GM21515 (cell line): ENCODE data around the gene COTL1.
"Not testable (repeated sequence)": the region's sequence is repeated elsewhere in the genome, so short reads cannot be mapped to it uniquely, and the experiment has no call there.

ENCODE experiments used
- ATAC-seq: cut with Tn5 transposase; IDR thresholded peaks from one replicate; pipeline ENCODE4 v1.9.1; 2021; ENCODE audit not compliant: unreplicated experiment

The COTL1 gene

DNA sequence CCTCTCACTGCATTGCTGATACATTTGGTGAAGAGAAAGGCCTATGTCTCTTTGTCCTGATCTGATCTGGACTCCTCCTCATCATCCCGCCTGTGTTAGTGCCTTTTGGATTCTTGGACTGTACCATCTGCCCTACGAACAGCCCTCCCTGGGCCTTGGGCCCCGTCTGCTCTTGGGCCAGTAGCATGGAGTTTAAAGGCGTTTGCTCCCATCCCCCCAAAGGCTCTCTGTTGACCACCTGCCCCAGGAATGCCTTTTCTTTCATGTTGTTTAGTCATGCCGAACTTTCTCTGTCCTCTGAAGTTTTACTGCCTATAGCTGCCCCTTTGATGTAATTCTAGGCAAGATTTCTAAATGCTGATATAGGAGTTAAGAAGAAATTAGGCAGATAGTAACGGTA lies 82.5 kb downstream of the COTL1 start:
- ATAC-seq: no peak

- ATAC-seq: no peak
Observed at GRCh38 chr16:84534815-84535214, 83.1 kb downstream of the COTL1 start.

- no peak for ATAC-seq
Observed at GRCh38 chr16:84532855-84533486, 84.9 kb downstream of the COTL1 start.

GRCh38 chr16:84532291-84532724 lies 85.6 kb downstream of the COTL1 start:
- ATAC-seq: no peak

GRCh38 chr16:84531671-84532111 lies 86.2 kb downstream of the COTL1 start:
- no peak for ATAC-seq

GRCh38 chr16:84530590-84530989 lies 87.3 kb downstream of the COTL1 start:
- ATAC-seq: no peak

DNA sequence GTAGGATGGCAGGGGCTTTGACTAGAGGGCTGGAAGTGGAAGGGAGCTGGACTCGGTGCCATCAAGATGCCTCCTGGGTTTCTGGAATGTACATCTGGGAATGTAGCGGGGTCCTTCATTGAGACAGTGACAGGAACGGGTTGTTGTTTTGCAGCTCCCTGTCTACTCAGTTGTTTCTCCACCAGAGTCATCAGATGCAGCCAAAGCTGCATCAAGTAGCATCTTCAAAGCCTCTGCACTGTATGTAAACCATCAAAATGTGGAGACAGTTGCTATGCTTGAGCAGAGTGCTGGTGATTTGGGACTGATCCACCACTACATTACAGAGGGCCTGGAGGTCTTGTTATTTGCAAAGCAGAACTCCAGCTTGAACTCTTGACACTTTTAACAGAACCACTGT lies 88.3 kb downstream of the COTL1 start:
- ATAC-seq: no peak

GRCh38 chr16:84528322-84528721 lies 89.6 kb downstream of the COTL1 start:
- no peak for ATAC-seq

- no peak for ATAC-seq
Observed at GRCh38 chr16:84527532-84528269, 90.2 kb downstream of the COTL1 start.

- ATAC-seq: no peak
Observed at GRCh38 chr16:84526794-84527531, 90.9 kb downstream of the COTL1 start.

DNA sequence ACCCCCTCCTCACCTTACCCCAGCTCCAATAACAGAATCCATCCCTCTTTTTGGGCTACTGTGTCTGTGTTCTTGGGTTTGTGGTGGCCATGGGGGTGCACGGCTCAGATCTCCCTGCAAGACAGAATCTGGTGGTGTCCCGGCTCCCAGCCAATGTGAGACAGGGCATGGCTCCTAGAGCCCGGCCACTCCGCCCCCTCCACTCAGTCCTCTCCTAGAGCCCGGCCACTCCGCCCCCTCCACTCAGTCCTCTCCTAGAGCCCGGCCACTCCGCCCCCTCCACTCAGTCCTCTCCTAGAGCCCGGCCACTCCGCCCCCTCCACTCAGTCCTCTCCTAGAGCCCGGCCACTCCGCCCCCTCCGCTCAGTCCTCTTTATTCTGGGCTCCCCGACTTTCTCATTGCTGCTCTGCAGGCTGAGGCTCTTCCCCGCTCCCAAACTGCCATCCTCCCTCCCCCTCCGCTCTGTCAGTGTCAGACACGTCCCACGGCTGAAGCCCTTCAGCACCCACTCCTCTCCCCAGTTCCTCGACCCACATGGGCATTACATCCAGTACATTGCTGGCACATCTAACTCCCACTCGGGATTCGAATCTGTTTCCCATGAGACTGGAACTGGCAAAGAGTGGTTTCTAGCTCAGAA lies 92.8 kb downstream of the COTL1 start:
- ATAC-seq: not testable (repeated sequence)

GRCh38 chr16:84524346-84524920 lies 93.4 kb downstream of the COTL1 start:
- ATAC-seq: no peak

DNA sequence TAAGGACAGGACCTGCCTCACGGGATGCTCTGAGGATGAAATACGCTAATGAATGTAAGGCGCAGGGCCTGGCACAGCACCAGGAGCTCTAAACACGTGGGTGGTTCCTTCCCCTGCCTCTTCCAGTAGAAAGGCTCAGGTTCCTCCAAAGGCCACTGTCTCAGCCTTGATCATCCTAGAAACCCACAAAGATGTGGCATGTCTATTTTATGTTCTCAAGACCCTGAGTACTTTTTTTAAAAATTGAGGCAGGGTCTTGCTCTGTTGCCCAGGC lies 96.4 kb downstream of the COTL1 start:
- ATAC-seq: no peak

DNA sequence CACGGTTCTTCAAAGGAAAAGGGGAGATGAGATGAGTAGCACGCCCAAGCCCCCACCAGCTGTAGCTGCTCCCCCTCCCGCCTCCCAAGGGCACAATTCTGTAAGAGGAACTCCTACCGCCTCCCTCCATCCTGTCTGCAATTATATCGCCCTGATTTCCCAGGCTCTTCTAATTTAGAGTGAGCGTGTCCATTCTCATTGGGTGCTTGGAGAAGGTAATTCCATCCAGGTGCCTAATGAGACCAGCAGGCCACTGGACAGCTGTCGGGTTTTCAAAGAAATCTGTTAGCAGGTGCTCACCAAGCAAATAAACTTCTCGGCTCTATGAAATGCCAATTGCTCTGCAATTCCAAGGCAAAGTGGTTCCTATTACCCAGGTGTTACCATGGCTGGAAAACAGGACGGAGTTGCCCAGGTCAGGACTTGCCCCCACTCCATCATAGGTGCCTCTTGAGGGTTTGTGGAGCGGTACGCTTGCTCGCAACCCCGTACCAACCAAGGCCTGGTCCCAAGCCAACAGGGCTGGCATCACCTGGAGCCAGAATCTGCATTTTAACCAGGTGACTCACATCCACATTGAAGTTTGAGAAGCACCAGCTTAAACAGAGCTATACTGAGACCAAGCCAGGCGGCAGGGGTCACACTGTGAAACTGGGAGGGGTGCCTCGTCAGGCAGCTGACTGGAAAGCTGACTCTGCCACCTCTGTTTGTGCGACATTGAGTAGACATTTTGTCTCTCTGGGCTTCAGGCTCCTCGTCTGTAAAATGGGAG lies 97.0 kb downstream of the COTL1 start:
- ATAC-seq: no peak

- no peak for ATAC-seq
Observed at GRCh38 chr16:84519855-84520254, 98.0 kb downstream of the COTL1 start.

DNA sequence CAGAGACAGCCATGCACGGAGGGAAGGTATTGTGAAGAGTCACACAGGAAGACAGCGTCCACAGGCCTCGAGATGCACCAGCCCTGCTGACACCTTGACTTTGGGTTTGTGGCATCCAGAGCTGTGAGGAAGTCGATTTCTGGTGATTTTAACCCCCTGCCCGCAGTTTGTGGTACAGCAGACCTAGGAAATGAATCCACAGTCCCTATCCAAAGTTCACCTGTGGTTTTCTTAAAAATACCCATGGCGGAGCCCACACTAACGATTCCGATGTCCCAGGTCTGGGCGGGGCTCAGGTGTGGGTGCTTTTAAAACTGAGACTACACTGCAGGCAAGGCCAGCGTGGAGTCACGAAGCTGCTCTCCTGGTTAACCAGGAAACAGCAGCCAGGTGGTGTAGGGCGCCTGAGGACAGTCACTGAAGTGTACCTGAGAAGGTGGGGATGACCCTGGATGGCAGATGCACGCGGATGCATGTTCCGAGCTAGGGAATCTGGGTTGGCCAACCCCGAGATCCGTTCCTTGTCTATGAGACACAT lies 99.0 kb downstream of the COTL1 start:
- ATAC-seq: no peak

DNA sequence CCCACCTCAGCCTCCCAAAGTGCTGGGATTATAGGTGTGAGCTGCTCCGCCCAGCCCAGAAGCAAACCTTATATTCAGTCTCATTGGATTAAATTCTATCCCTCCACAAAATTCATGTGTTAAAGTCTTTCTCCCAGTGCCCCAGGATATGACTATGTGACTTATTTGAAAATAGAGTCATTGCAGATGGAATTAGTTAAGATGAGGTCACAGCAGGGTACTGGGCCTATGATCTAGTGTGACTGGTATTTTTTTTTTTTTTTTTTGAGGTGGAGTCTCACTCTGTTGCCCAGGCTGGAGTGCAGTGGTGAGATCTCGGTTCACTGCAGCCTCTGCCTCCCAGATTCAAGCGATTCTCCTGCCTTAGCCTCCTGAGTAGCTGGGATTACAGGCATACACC lies 99.7 kb downstream of the COTL1 start:
- not testable (repeated sequence) for ATAC-seq

DNA sequence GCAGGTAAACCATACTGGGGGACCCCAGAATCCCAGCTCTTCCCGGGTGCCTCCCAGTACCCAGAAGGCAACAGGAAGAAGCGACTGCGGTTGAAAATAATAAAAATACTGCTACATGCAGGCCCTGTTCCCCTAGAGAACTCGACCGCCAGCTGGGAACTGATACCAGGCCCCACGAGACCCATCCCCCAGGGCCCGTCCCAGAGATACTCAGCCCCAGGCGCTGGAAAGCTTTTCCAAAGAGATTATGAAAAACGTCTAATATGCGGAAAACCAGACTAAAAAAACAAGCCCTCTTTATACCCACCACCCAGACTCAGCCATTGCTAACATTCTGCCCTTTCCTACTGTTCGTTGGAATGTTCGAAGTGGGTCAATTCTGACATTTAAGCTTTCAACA lies 100.5 kb downstream of the COTL1 start:
- ATAC-seq: no peak
